HCT116 (cell line): ENCODE data around the gene COX6A2. TPM values are rescaled to one million over a fixed set of nuclear protein-coding genes. Genes with fewer than 3 reads are reported as not detected.

Experiments
- EGR1 ChIP-seq: IDR thresholded peaks from 2 replicates; pipeline ENCODE4 v1.6.1; 2012; ENCODE audit warnings: low read depth
- ELF1 ChIP-seq: IDR thresholded peaks from 2 replicates; pipeline ENCODE4 v1.6.1; 2012; ENCODE audit warnings: low read depth, borderline replicate concordance
- JUND ChIP-seq: IDR thresholded peaks from 2 replicates; pipeline ENCODE4 v1.6.1; 2012
- POLR2A ChIP-seq: IDR thresholded peaks from 2 replicates; pipeline ENCODE4 v1.7.0; 2011; ENCODE audit warnings: borderline replicate concordance; ENCODE audit not compliant: insufficient read depth, insufficient read length; ENCODE audit errors: extremely low read depth
- POLR2AphosphoS5 ChIP-seq: IDR thresholded peaks from 2 replicates; pipeline ENCODE4 v1.6.1; 2011; ENCODE audit warnings: mild to moderate bottlenecking, low read depth, low read length, moderate library complexity
- SRF ChIP-seq: IDR thresholded peaks from 2 replicates; pipeline ENCODE4 v1.6.1; 2012; ENCODE audit warnings: low read depth
- TCF7L2 ChIP-seq: IDR thresholded peaks from 2 replicates; pipeline ENCODE4 v1.7.0; 2011; ENCODE audit warnings: borderline replicate concordance, inconsistent platforms; ENCODE audit not compliant: insufficient read depth, insufficient read length; ENCODE audit errors: extremely low read depth
- ZBTB33 ChIP-seq: IDR thresholded peaks from 2 replicates; pipeline ENCODE4 v1.6.1; 2011; ENCODE audit warnings: mild to moderate bottlenecking, low read length, moderate library complexity; ENCODE audit not compliant: insufficient replicate concordance; ENCODE audit errors: extremely low read depth
- ZNF274 ChIP-seq: fragments of 200-500 bp; sonication (Bioruptor generic); IDR thresholded peaks from 2 replicates; pipeline ENCODE4 v1.6.1; 2014; ENCODE audit warnings: mild to moderate bottlenecking, low read depth, low read length, inconsistent platforms
- total RNA-seq: library from RNA; stranded (reverse); gene quantifications from one replicate; pipeline ENCODE4 v1.2.1, GENCODE V29; 2021; ENCODE audit not compliant: unreplicated experiment
- TF ChIP-seq, protein P1 (sequence below): IDR thresholded peaks from 2 replicates; pipeline ENCODE4 v1.6.1; 2012; ENCODE audit warnings: low read depth

Gene COX6A2
- total RNA-seq, 1 experiment from 2014 or later: not detected

- TF ChIP-seq TCF7L2 (peak; percentile 55), POLR2A (peak; percentile 29), ELF1 (peak; percentile 99), POLR2AphosphoS5 (peak; percentile 79), SRF (no peak), ZBTB33 (no peak), ZNF274 (no peak), JUND (no peak), EGR1 (no peak)
- TF ChIP-seq, protein P1, sequence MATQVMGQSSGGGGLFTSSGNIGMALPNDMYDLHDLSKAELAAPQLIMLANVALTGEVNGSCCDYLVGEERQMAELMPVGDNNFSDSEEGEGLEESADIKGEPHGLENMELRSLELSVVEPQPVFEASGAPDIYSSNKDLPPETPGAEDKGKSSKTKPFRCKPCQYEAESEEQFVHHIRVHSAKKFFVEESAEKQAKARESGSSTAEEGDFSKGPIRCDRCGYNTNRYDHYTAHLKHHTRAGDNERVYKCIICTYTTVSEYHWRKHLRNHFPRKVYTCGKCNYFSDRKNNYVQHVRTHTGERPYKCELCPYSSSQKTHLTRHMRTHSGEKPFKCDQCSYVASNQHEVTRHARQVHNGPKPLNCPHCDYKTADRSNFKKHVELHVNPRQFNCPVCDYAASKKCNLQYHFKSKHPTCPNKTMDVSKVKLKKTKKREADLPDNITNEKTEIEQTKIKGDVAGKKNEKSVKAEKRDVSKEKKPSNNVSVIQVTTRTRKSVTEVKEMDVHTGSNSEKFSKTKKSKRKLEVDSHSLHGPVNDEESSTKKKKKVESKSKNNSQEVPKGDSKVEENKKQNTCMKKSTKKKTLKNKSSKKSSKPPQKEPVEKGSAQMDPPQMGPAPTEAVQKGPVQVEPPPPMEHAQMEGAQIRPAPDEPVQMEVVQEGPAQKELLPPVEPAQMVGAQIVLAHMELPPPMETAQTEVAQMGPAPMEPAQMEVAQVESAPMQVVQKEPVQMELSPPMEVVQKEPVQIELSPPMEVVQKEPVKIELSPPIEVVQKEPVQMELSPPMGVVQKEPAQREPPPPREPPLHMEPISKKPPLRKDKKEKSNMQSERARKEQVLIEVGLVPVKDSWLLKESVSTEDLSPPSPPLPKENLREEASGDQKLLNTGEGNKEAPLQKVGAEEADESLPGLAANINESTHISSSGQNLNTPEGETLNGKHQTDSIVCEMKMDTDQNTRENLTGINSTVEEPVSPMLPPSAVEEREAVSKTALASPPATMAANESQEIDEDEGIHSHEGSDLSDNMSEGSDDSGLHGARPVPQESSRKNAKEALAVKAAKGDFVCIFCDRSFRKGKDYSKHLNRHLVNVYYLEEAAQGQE: no peak
Observed at GRCh38 chr16:31458844-31459686, 30.9 kb upstream of the COX6A2 start, which contains the start of gene ARMC5 (continued).
